ENCODE measurements around the gene DPEP1. TPM values are rescaled to one million over a fixed set of nuclear protein-coding genes. Genes with fewer than 3 reads are reported as not detected.
A peak's percentile ranks its signal among the peaks of the same experiment; 100 is the strongest.

DPEP1 gene
- total and polyA plus RNA-seq, 8 donors, result 0.31 to 10.4 (median 6.9) TPM

GRCh38 chr16:89616623-89617022 lies 3.2 kb downstream of the DPEP1 start:
- ATAC-seq, result no peak
- no peaks in the 10 kb centered on the region for H3K9me3 ChIP-seq
- no peak overlapping the region for H3K4me3 ChIP-seq
- no peak for TF ChIP-seq CTCF (IDR thresholded peaks at IDR 0.05)
- no peaks in the 10 kb centered on the region for H3K36me3 ChIP-seq
- H3K27ac ChIP-seq, result peak overlapping the region in 1 of 2 donors; percentile 57
- no peaks in the 10 kb centered on the region for H3K4me1 ChIP-seq
- intact Hi-C loops (cut with DNase I), result no loop called here
- peaks cover 0 to 11% of the 10 kb centered on the region in 2 donors for H3K27me3 ChIP-seq
- DNase-seq, result no peak

DNA sequence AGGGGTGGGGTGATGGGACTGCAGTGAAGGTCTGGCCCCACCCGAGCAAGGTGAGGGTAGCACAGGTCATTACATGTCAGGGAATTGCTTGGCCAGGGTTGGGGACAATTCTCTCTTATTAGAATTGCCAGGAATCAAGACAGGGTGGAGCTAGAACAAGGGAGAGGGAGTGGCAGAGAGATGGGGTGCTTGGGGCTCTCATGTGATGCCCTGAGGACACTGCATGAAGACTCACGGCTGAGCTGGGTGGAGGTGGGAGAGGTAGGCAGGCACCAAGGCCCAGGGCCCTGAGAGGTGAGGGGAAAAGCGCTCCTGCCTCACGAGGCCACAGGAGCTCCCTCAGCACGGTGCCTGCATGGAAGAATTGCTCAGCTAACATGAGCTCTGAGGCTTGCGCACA lies 3.6 kb downstream of the DPEP1 start:
- Histone ChIP-seq H3K27me3 (peaks cover 0 to 11% of the 10 kb centered on the region in 2 donors), H3K27ac (peak overlapping the region in 1 of 2 donors; percentile 57), H3K9me3 (no peaks in the 10 kb centered on the region), H3K4me3 (no peak overlapping the region), H3K36me3 (no peaks in the 10 kb centered on the region), H3K4me1 (no peaks in the 10 kb centered on the region)
- intact Hi-C loops (cut with DNase I), result no loop called here
- DNase-seq (no peak), ATAC-seq (no peak)
- TF ChIP-seq CTCF (IDR thresholded peaks at IDR 0.05), result no peak

DNA sequence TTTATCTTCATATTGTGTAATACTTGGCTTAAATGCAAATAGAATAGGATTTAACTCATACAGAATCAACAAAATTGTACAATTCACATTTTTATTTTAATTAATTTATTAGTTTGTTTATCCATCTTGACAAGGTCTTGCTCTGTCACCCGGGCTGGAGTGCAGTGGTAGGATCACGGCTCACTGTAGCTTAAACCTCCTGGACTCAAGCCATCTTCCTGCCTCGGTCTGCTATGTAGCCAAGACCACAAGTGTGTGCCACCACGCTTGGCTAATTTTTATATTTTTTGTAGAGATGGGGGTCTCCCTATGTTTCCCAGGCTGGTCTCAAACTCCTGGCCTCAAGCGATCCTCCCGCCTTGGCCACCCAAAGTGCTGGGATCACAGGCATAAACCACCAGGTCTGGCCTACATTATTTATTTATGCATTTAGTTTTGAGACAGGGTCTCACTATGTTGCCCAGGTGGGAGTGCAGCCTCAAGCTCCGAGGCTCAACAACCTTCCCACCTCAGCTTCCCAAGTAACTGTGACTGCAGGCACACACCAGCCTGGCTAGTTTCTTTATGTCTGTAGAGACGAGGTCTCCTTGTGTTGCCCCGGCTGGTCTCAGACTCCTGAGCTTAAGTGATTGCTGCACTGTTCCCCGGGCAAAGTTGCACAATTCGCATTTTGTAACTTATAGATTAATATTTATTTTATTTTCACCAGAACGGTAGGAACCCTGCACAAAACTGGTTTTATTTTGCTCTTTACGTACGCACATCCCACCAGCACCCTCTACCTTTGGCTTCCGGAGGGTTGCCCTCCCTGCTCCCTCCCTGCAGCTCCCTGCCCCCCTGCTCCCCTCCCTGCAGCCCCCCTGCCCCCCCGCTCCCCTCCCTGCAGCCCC lies 4.9 kb downstream of the DPEP1 start:
- DNase-seq (no peak), ATAC-seq (no peak)
- intact Hi-C loops (cut with DNase I), result no loop called here
- H3K27me3 ChIP-seq, result peaks cover 0 to 11% of the 10 kb centered on the region in 2 donors
- H3K9me3 ChIP-seq, result no peaks in the 10 kb centered on the region
- H3K36me3 ChIP-seq, result no peaks in the 10 kb centered on the region
- H3K4me3 ChIP-seq, result no peak overlapping the region
- no peak for TF ChIP-seq CTCF (IDR thresholded peaks at IDR 0.05)
- H3K4me1 ChIP-seq, result no peaks in the 10 kb centered on the region
- no peak overlapping the region for H3K27ac ChIP-seq

- Histone ChIP-seq H3K27me3 (peaks cover 0 to 8% of the 10 kb centered on the region in 2 donors), H3K9me3 (no peaks in the 10 kb centered on the region), H3K4me1 (no peaks in the 10 kb centered on the region), H3K27ac (no peak overlapping the region), H3K36me3 (no peaks in the 10 kb centered on the region), H3K4me3 (no peak overlapping the region)
- no peak for ATAC-seq
- peak in 1 of 4 donors; percentile 41 for DNase-seq
- TF ChIP-seq CTCF (IDR thresholded peaks at IDR 0.05), result no peak
- intact Hi-C loops (cut with DNase I), result no loop called here
Observed at GRCh38 chr16:89619840-89620239, 6.4 kb downstream of the DPEP1 start.

DNA sequence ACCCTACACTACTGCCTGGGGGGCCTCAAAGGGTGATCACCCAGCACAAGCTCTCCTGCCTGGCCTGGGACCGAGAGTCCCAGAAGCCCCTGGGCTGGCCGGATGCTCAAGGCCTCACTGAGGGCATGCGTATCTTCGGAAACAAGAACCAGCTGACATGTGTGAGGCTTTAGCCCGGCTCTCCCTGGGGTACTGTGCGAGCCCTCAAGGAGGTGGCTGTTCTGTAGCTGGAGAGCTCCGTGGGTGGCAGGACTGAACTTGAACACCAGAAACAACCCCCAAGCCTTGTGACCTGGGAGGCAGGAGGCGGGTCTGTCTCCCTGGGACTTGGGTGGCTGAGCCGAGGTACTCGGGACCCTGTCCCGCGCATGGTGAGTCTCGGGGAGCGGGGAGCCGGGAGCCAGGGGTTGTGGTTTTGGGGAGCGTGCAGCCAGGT lies 7.0 kb downstream of the DPEP1 start:
- no peaks in the 10 kb centered on the region for H3K9me3 ChIP-seq
- H3K36me3 ChIP-seq, result no peaks in the 10 kb centered on the region
- no peak for ATAC-seq
- no peak for TF ChIP-seq CTCF (IDR thresholded peaks at IDR 0.05)
- H3K27ac ChIP-seq, result no peak overlapping the region
- intact Hi-C loops (cut with DNase I), result no loop called here
- H3K4me1 ChIP-seq, result no peaks in the 10 kb centered on the region
- H3K4me3 ChIP-seq, result no peak overlapping the region
- no peak for DNase-seq
- H3K27me3 ChIP-seq, result peaks cover 0 to 2% of the 10 kb centered on the region in 2 donors
